ENCODE results near the gene FOXO6. TPM values are rescaled to one million over a fixed set of nuclear protein-coding genes. Genes with fewer than 3 reads are reported as not detected.

The FOXO6 gene
- 3.4 TPM for polyA plus RNA-seq (2013, experiment 1 of 2)
- 3.1 TPM for polyA plus RNA-seq (2013, experiment 2 of 2)

DNA sequence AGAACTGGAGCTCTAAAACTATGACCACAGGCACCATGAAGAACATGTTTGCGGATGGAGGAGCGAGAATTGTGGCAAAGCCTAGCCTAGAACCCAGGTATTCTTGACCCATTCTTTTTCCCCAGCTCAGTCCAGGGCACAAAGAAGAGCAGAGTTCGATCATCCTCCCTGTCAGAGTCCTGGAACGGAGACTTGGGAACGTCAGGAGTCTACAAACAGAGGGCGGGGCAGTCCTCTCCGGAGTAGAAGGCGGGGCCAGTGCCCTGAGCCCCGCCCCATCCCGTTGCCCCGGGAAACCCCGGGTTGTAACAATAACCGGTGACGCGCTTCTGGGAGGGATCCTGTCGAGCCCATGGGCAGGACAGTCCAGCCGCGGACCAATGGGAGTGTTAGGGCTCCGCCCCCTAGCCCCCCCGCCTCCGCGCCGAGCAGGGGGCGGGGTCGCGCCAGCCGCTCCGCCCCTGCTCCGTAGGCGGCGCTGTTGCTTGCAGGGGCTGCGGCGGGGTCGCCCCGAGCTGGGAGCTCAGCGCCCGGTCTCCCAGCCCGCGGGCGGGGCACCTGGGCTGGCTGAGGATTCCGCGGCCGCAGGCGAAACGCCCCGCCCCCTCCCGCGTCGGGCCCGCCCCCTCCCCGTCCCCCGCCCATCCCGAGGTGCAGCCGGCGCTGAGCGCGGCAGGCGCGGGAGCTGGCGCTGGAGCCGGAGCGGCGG is at the start of gene FOXO6:
Gene FOXO6 (plus strand): TSS at position 649 of the 709 bp plus-strand sequence.
- H3K4ac ChIP-seq (ENCODE audit: low read length) = no peak within 1 kb of the TSS
- peak; percentile 99 for DNase-seq (ENCODE audit: low spot score)
- peak within 1 kb of the TSS; percentile 96 for H2AFZ ChIP-seq (ENCODE audit: low read length)
- peak within 1 kb of the TSS; percentile 90 for H2AK5ac ChIP-seq (ENCODE audit: low read depth, low read length)
- peak within 1 kb of the TSS; percentile 88 for H2BK15ac ChIP-seq (ENCODE audit: low read length)
- H3K14ac ChIP-seq (ENCODE audit: low read length) = peak within 1 kb of the TSS; percentile 26
- H2BK5ac ChIP-seq (ENCODE audit: low read length) = peak within 1 kb of the TSS; percentile 35
- H3K9me3 ChIP-seq (replicated peaks in 1 of 2; ENCODE audit: control insufficient read depth in 2 of 2, insufficient read depth in 1 of 2, low read depth in 1 of 2, low read length in 2 of 2) = peaks cover 0 to 2% of the 10 kb centered on the region in 2 donors
- no peak within 1 kb of the TSS for H2BK120ac ChIP-seq (ENCODE audit: low read depth, low read length)
- H3K23ac ChIP-seq (ENCODE audit: low read depth, low read length, poor library complexity) = peak within 1 kb of the TSS; percentile 59
- H3K9ac ChIP-seq (ENCODE audit: low read depth, low read length, poor library complexity) = peak within 1 kb of the TSS; percentile 96
- H3K27ac ChIP-seq (replicated peaks; ENCODE audit: low read length) = no peak within 1 kb of the TSS
- H3K36me3 ChIP-seq (replicated peaks in 1 of 2; ENCODE audit: control insufficient read depth in 2 of 2, insufficient read depth in 2 of 2, low read length in 2 of 2) = no peaks in the 10 kb centered on the region
- peak within 1 kb of the TSS; percentile 98 for H3K4me2 ChIP-seq (ENCODE audit: insufficient read depth, low read length, poor library complexity, severe bottlenecking)
- no peak within 1 kb of the TSS for H4K8ac ChIP-seq (ENCODE audit: low read depth, low read length)
- WGBS, 2 donors (ENCODE audit: extremely low coverage in 2 of 2, insufficient read length in 2 of 2, insufficient replicate concordance in 1 of 2) = no CpG with 5 or more reads among the region's 63 CpGs
- peak within 1 kb of the TSS; percentile 92 for H2BK12ac ChIP-seq (ENCODE audit: low read length)
- peaks cover 10 to 71% (median 38%) of the 10 kb centered on the region in 3 experiments for H3K27me3 ChIP-seq (ENCODE audit: control insufficient read depth in 3 of 3, insufficient read depth in 3 of 3, low read depth in 1 of 3, low read length in 3 of 3)
- H3K79me1 ChIP-seq (ENCODE audit: low read depth, low read length) = no peaks in the 10 kb centered on the region
- peaks cover 23 to 47% of the 10 kb centered on the region in 2 donors for H3K4me1 ChIP-seq (ENCODE audit: control insufficient read depth in 2 of 2, insufficient read depth in 1 of 2, low read depth in 1 of 2, low read length in 2 of 2)
- no peak within 1 kb of the TSS for H4K91ac ChIP-seq (ENCODE audit: low read depth, low read length, poor library complexity)
- peak within 1 kb of the TSS; percentile 96 for H3K18ac ChIP-seq (ENCODE audit: low read length)
- peak within 1 kb of the TSS; percentile 48 to 89 for H3K4me3 ChIP-seq (ENCODE audit: low read length in 2 of 2)

DNA sequence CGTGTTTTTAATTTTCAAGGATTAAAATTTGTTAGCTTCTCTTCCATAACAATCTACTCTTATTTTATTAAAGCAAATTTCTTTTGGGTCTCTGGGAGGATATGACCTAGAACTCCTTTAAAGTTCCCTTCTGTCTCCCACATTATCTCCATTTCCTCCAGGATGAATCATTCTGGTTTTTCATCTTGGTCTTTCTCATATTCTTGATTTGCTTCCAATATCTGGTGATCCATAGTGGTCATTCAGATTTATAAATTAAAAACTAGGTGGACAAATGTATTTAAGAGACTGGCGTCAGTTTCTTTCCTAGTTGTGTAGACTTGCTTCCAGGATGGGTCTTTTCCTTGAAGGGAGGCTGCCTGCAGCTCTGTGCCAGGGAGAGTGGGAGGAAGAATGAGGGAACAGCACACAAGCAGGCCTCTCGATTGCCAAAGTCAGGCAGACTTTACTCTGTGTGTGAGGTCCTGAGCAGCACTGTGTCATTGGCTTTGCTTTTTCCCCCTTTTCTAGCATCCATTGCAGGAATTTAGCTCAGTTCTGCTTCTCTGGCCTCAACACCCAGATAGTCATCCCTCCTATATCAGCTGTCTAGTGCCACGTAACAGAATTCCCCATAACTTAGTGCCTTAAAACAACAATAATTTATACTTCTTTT is 48.1 kb upstream of the FOXO6 start:
- Histone ChIP-seq H2BK120ac (ENCODE audit: low read depth, low read length) (no peak overlapping the region), H3K27me3 (ENCODE audit: control insufficient read depth in 3 of 3, insufficient read depth in 3 of 3, low read depth in 1 of 3, low read length in 3 of 3) (peaks cover 0 to 12% (median 0%) of the 10 kb centered on the region in 3 experiments), H2BK12ac (ENCODE audit: low read length) (no peak overlapping the region), H3K9me3 (replicated peaks in 1 of 2; ENCODE audit: control insufficient read depth in 2 of 2, insufficient read depth in 1 of 2, low read depth in 1 of 2, low read length in 2 of 2) (peaks cover 0 to 1% of the 10 kb centered on the region in 2 donors), H3K4ac (ENCODE audit: low read length) (no peak overlapping the region), H2BK5ac (ENCODE audit: low read length) (no peak overlapping the region), H3K27ac (replicated peaks; ENCODE audit: low read length) (no peak overlapping the region), H4K91ac (ENCODE audit: low read depth, low read length, poor library complexity) (no peak overlapping the region), H3K79me1 (ENCODE audit: low read depth, low read length) (no peaks in the 10 kb centered on the region), H2BK15ac (ENCODE audit: low read length) (no peak overlapping the region), H3K9ac (ENCODE audit: low read depth, low read length, poor library complexity) (no peak overlapping the region), H2AK5ac (ENCODE audit: low read depth, low read length) (no peak overlapping the region), H3K36me3 (replicated peaks in 1 of 2; ENCODE audit: control insufficient read depth in 2 of 2, insufficient read depth in 2 of 2, low read length in 2 of 2) (no peaks in the 10 kb centered on the region), H3K4me1 (ENCODE audit: control insufficient read depth in 2 of 2, insufficient read depth in 1 of 2, low read depth in 1 of 2, low read length in 2 of 2) (peaks cover 0 to 12% of the 10 kb centered on the region in 2 donors), H3K4me3 (ENCODE audit: low read length in 2 of 2) (no peak overlapping the region), H3K14ac (ENCODE audit: low read length) (no peak overlapping the region), H4K8ac (ENCODE audit: low read depth, low read length) (no peak overlapping the region), H3K4me2 (ENCODE audit: insufficient read depth, low read length, poor library complexity, severe bottlenecking) (no peak overlapping the region), H3K18ac (ENCODE audit: low read length) (no peak overlapping the region), H3K23ac (ENCODE audit: low read depth, low read length, poor library complexity) (no peak overlapping the region), H2AFZ (ENCODE audit: low read length) (no peak overlapping the region)
- no CpG with 5 or more reads among the region's 4 CpGs for WGBS, 2 donors (ENCODE audit: extremely low coverage in 2 of 2, insufficient read length in 2 of 2, insufficient replicate concordance in 1 of 2)
- no peak for DNase-seq (ENCODE audit: low spot score)

DNA sequence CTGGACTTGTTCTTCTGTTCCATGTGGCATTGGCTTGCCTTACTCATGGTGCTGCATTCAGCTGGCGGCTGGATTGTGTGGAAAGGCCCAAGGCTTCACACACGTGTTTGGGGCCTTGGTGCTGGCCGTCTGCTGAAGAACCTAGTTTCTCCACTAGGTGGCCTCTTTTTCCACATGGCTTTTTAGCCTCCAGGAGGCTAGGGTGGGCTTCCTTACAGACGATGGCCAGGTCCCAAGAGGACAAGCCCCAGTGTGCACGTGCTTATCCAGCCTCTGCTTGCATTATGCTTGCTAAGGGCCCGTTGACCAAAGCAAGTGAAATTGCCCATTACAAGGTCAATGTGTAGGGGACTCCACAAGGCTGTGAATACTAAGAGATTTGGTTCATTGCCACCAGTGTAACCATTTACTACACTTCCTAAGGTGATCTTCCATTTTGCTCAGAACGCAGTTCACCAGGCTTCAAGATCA is 47.5 kb upstream of the FOXO6 start:
- WGBS, 2 donors (ENCODE audit: extremely low coverage in 2 of 2, insufficient read length in 2 of 2, insufficient replicate concordance in 1 of 2) = no CpG with 5 or more reads among the region's 7 CpGs
- no peak overlapping the region for H3K18ac ChIP-seq (ENCODE audit: low read length)
- H3K14ac ChIP-seq (ENCODE audit: low read length) = no peak overlapping the region
- no peak overlapping the region for H4K8ac ChIP-seq (ENCODE audit: low read depth, low read length)
- no peak overlapping the region for H3K23ac ChIP-seq (ENCODE audit: low read depth, low read length, poor library complexity)
- H3K27ac ChIP-seq (replicated peaks; ENCODE audit: low read length) = no peak overlapping the region
- H2BK5ac ChIP-seq (ENCODE audit: low read length) = no peak overlapping the region
- no peak overlapping the region for H2AFZ ChIP-seq (ENCODE audit: low read length)
- H4K91ac ChIP-seq (ENCODE audit: low read depth, low read length, poor library complexity) = no peak overlapping the region
- H3K79me1 ChIP-seq (ENCODE audit: low read depth, low read length) = no peaks in the 10 kb centered on the region
- H3K9me3 ChIP-seq (replicated peaks in 1 of 2; ENCODE audit: control insufficient read depth in 2 of 2, insufficient read depth in 1 of 2, low read depth in 1 of 2, low read length in 2 of 2) = no peaks in the 10 kb centered on the region
- H3K4me3 ChIP-seq (ENCODE audit: low read length in 2 of 2) = no peak overlapping the region
- no peak overlapping the region for H3K9ac ChIP-seq (ENCODE audit: low read depth, low read length, poor library complexity)
- no peak for DNase-seq (ENCODE audit: low spot score)
- H2BK120ac ChIP-seq (ENCODE audit: low read depth, low read length) = no peak overlapping the region
- no peak overlapping the region for H3K4me2 ChIP-seq (ENCODE audit: insufficient read depth, low read length, poor library complexity, severe bottlenecking)
- H3K36me3 ChIP-seq (replicated peaks in 1 of 2; ENCODE audit: control insufficient read depth in 2 of 2, insufficient read depth in 2 of 2, low read length in 2 of 2) = no peaks in the 10 kb centered on the region
- H3K4ac ChIP-seq (ENCODE audit: low read length) = no peak overlapping the region
- H2BK12ac ChIP-seq (ENCODE audit: low read length) = no peak overlapping the region
- H2BK15ac ChIP-seq (ENCODE audit: low read length) = no peak overlapping the region
- no peak overlapping the region for H2AK5ac ChIP-seq (ENCODE audit: low read depth, low read length)
- H3K4me1 ChIP-seq (ENCODE audit: control insufficient read depth in 2 of 2, insufficient read depth in 1 of 2, low read depth in 1 of 2, low read length in 2 of 2) = peaks cover 0 to 12% of the 10 kb centered on the region in 2 donors
- peaks cover 0 to 18% (median 0%) of the 10 kb centered on the region in 3 experiments for H3K27me3 ChIP-seq (ENCODE audit: control insufficient read depth in 3 of 3, insufficient read depth in 3 of 3, low read depth in 1 of 3, low read length in 3 of 3)
